Uterus (tissue), 2 donors: ENCODE results near the gene DHRS4L2.
"Not testable (repeated sequence)": the region's sequence is repeated elsewhere in the genome, so short reads cannot be mapped to it uniquely, and the experiment has no call there.

Experiments
- POLR2A ChIP-seq, 2 donors: fragments of 450-650 bp; IDR thresholded peaks; one replicate each; pipeline ENCODE4 v1.6.1; 2016; ENCODE audit warnings: antibody characterized with exemption in 2 of 2, mild to moderate bottlenecking in 1 of 2, moderate library complexity in 1 of 2
- TF ChIP-seq, protein P1 (sequence below), 4 experiments: fragments of 200-600 bp in 2 of 4; fragments of 450-650 bp in 2 of 4; sonication (generic) in 2 of 4; IDR thresholded peaks; one replicate each; pipeline ENCODE4 v1.5.1; 2016 to 2019; ENCODE audit warnings: antibody characterized with exemption in 4 of 4, mild to moderate bottlenecking in 2 of 4, moderate library complexity in 1 of 4

DNA sequence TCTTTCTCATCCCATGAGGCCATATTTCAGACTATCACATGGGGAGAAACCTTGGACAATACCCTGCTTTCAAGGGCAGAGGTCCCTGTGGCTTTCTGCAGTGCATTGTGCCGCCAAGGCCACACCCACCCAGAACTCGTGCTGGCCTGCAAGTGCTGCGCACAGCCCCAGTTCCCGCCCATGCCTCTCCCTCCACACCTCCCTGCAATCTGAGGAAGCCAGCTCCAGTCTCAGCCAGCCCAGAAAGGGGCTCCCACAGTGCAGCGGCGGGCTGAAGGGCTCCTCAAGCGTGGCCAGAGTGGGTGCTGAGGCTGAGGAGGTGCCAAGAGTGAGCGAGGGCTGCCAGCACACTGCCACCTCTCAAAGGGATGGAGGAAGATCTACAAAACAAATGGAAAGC is 15.6 kb upstream of the DHRS4L2 start:
- TF ChIP-seq, protein P1, sequence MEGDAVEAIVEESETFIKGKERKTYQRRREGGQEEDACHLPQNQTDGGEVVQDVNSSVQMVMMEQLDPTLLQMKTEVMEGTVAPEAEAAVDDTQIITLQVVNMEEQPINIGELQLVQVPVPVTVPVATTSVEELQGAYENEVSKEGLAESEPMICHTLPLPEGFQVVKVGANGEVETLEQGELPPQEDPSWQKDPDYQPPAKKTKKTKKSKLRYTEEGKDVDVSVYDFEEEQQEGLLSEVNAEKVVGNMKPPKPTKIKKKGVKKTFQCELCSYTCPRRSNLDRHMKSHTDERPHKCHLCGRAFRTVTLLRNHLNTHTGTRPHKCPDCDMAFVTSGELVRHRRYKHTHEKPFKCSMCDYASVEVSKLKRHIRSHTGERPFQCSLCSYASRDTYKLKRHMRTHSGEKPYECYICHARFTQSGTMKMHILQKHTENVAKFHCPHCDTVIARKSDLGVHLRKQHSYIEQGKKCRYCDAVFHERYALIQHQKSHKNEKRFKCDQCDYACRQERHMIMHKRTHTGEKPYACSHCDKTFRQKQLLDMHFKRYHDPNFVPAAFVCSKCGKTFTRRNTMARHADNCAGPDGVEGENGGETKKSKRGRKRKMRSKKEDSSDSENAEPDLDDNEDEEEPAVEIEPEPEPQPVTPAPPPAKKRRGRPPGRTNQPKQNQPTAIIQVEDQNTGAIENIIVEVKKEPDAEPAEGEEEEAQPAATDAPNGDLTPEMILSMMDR (IDR thresholded peaks at IDR 0.05) = not testable (repeated sequence)
- not testable (repeated sequence) for TF ChIP-seq POLR2A (IDR thresholded peaks at IDR 0.05)
